A673 (cell line): ENCODE results near the gene TMC4.
"Not testable (repeated sequence)": the region's sequence is repeated elsewhere in the genome, so short reads cannot be mapped to it uniquely, and the experiment has no call there.

Experiments used
- CTCF ChIP-seq: fragments of 300-800, 200-600 bp; sonication (generic); conservative IDR thresholded peaks from 2 replicates; pipeline ENCODE4 v1.5.1; 2017; ENCODE audit warnings: low read depth, mild to moderate bottlenecking, antibody characterized with exemption, low read length, moderate library complexity, mixed read lengths
- EZH2 ChIP-seq: fragments of 200-600 bp; sonication (generic); IDR thresholded peaks from 2 replicates; pipeline ENCODE4 v1.6.1; 2017; ENCODE audit warnings: borderline replicate concordance, low read depth, mild to moderate bottlenecking, mixed read lengths, antibody characterized with exemption, low read length; ENCODE audit not compliant: poor library complexity, severe bottlenecking

- TF ChIP-seq CTCF, EZH2: not testable (repeated sequence)
Measured at GRCh38 chr19:54221947-54222346, 49.0 kb upstream of the TMC4 start.
